Activated CD8-positive, alpha-beta T cell treated with anti-CD3 and anti-CD28 coated beads for 36 hours (primary cell): ENCODE results near the gene GIMAP7. TPM values are rescaled to one million over a fixed set of nuclear protein-coding genes. Genes with fewer than 3 reads are reported as not detected.

Experiments
- ATAC-seq: fragments of 200-7000 bp; cut with Tn5 transposase; one replicate; pipeline ENCODE4 v1.10.0; 2021; ENCODE audit warnings: mild to moderate bottlenecking, moderate library complexity
- CTCF ChIA-PET: fragments of 350-600 bp; sonication (Branson Sonifier 250); formaldehyde crosslinking; loops from one replicate; lab custom pipeline; 2021; ENCODE audit warnings: antibody characterized with exemption; lab: Charles Lee
- POLR2A ChIA-PET: fragments of 350-600 bp; sonication (Branson Sonifier 250); formaldehyde crosslinking; loops from one replicate; lab custom pipeline; 2021; ENCODE audit warnings: antibody characterized with exemption; lab: Charles Lee
- DNase-seq: peaks from one replicate; pipeline ENCODE4 v3.0.0-alpha.2; 2020
- H3K27ac Mint-ChIP-seq: one replicate; pipeline ENCODE4 v1.8.0; 2021; ENCODE audit warnings: mild to moderate bottlenecking, mixed read lengths
- H3K27me3 Mint-ChIP-seq: one replicate; pipeline ENCODE4 v1.8.0; 2021; ENCODE audit warnings: mixed read lengths
- H3K36me3 Mint-ChIP-seq: one replicate; pipeline ENCODE4 v1.8.0; 2021; ENCODE audit warnings: low read depth, mixed read lengths
- H3K4me1 Mint-ChIP-seq: one replicate; pipeline ENCODE4 v1.8.0; 2021; ENCODE audit warnings: low read depth, mixed read lengths
- H3K4me3 Mint-ChIP-seq: one replicate; pipeline ENCODE4 v1.8.0; 2021; ENCODE audit warnings: mild to moderate bottlenecking, moderate library complexity, mixed read lengths
- H3K9me3 Mint-ChIP-seq: one replicate; pipeline ENCODE4 v1.8.0; 2021; ENCODE audit warnings: mixed read lengths
- CTCF ChIP-seq: fragments of 200-600 bp; IDR thresholded peaks from one replicate; pipeline ENCODE4 v1.8.0; 2022; ENCODE audit warnings: antibody characterized with exemption, mild to moderate bottlenecking
- intact Hi-C: fragments of 100-400 bp; cut with micrococcal nuclease; formaldehyde crosslinking; loops from one replicate; pipeline ENCODE4 v1.10.0; 2022
- total RNA-seq, 2 experiments: library from RNA; stranded (reverse); gene quantifications; one replicate each; pipeline ENCODE4 v1.2.3, GENCODE V29; 2021

The GIMAP7 gene
- total RNA-seq, 2 experiments from 2014 or later: 29.0 to 29.5 TPM

- DNase-seq (peak; percentile 46), ATAC-seq (peak; percentile 54)
- no peaks in the 10 kb centered on the region for H3K27me3 Mint-ChIP-seq
- peaks cover 27% of the 10 kb centered on the region for H3K9me3 Mint-ChIP-seq
- peak overlapping the region; percentile 84 for H3K4me3 Mint-ChIP-seq
- CTCF ChIA-PET: interaction anchor here (0.9 to 3.0 kb wide), 16 partner anchors 8 to 201 kb away, joined by 3 to 10 read pairs (median 3); no protein-coding TSS in a partner anchor
- peak overlapping the region; percentile 99 for H3K27ac Mint-ChIP-seq
- no peak for TF ChIP-seq CTCF
- intact Hi-C loops: loop anchor here (5.0 kb wide), 5 partner anchors 51 to 189 kb away; partner anchors contain the start of genes GIMAP5 and GIMAP8
- peaks cover 56% of the 10 kb centered on the region for H3K36me3 Mint-ChIP-seq
- POLR2A ChIA-PET: interaction anchor here (0.7 to 3.6 kb wide), 13 partner anchors 18 to 211 kb away, joined by 3 to 13 read pairs (median 4); partner anchors contain the start of genes GIMAP5, GIMAP6 and GIMAP7
- peaks cover 58% of the 10 kb centered on the region for H3K4me1 Mint-ChIP-seq
Measured at GRCh38 chr7:150568714-150569113, 54.0 kb downstream of the GIMAP7 start.

GRCh38 chr7:150569245-150569955 is 54.7 kb downstream of the GIMAP7 start:
- CTCF ChIA-PET: interaction anchor here (0.6 to 3.0 kb wide), 16 partner anchors 9 to 201 kb away, joined by 3 to 10 read pairs (median 3); no protein-coding TSS in a partner anchor
- Mint-ChIP-seq H3K4me3 (peak overlapping the region; percentile 84), H3K4me1 (peaks cover 54% of the 10 kb centered on the region), H3K27ac (peak overlapping the region; percentile 99), H3K27me3 (no peaks in the 10 kb centered on the region), H3K9me3 (peaks cover 32% of the 10 kb centered on the region), H3K36me3 (peaks cover 62% of the 10 kb centered on the region)
- no peak for TF ChIP-seq CTCF
- POLR2A ChIA-PET: interaction anchor here (0.7 to 3.6 kb wide), 11 partner anchors 17 to 211 kb away, joined by 3 to 13 read pairs (median 4); partner anchors contain the start of genes GIMAP6 and GIMAP7
- DNase-seq: no peak
- no peak for ATAC-seq
- intact Hi-C loops: loop anchor here (5.0 kb wide), 5 partner anchors 52 to 188 kb away; partner anchors contain the start of genes GIMAP5 and GIMAP8

Other genes starting within 250 kb of the GIMAP7 start
- gene LRRC61, start 191.5 kb upstream of the GIMAP7 start, total RNA-seq: 10 to 100 TPM; 21.8 to 21.9 TPM
- gene ACTR3C, start 191.3 kb upstream of the GIMAP7 start, total RNA-seq: 1 to 10 TPM; 2.6 to 2.9 TPM
- not detected for gene RARRES2, start 173.2 kb upstream of the GIMAP7 start, total RNA-seq
- 10 to 100 TPM; 56.0 to 59.2 TPM for gene REPIN1, start 146.1 kb upstream of the GIMAP7 start, total RNA-seq
- gene ZNF775, start 135.5 kb upstream of the GIMAP7 start, total RNA-seq: 1 to 10 TPM; 4.7 to 4.9 TPM
- gene GIMAP8, start 64.2 kb upstream of the GIMAP7 start, total RNA-seq: 1 to 10 TPM; 8.6 to 8.7 TPM
- 10 to 100 TPM; 88.3 to 97.8 TPM for gene GIMAP4, start 52.5 kb downstream of the GIMAP7 start, total RNA-seq
- gene GIMAP6, start 117.5 kb downstream of the GIMAP7 start, total RNA-seq: 10 to 100 TPM; 21.2 to 21.5 TPM
- 10 to 100 TPM; 42.2 to 42.7 TPM for gene GIMAP2, start 170.8 kb downstream of the GIMAP7 start, total RNA-seq
- 1 to 10 TPM; 8.7 to 9.3 TPM for gene GIMAP1, start 201.7 kb downstream of the GIMAP7 start, total RNA-seq
- gene GIMAP5, start 222.5 kb downstream of the GIMAP7 start, total RNA-seq: 10 to 100 TPM; 37.6 to 40.7 TPM